Cardiac fibroblast (primary cell): ENCODE data around the gene TSPAN15.

Experiments
- DNase-seq, 2 donors: peaks; one replicate each; pipeline versions ENCODE4 v3.0.0 to v3.0.0-alpha.2; 2010; ENCODE audit warnings: low read depth in 2 of 2
- H3K4me3 ChIP-seq, 2 donors: replicated peaks in 1 of 2; 1 replicate in 1 of 2; 2 replicates in 1 of 2; pipeline ENCODE4 v1.5.1; 2011; ENCODE audit warnings: low read depth in 2 of 2, low read length in 2 of 2, mild to moderate bottlenecking in 2 of 2, moderate library complexity in 1 of 2
- TF ChIP-seq, protein P1 (sequence below): IDR thresholded peaks from one replicate; pipeline ENCODE4 v1.5.1; 2011; ENCODE audit warnings: low read depth, mild to moderate bottlenecking, low read length, inconsistent platforms

The TSPAN15 gene

DNA sequence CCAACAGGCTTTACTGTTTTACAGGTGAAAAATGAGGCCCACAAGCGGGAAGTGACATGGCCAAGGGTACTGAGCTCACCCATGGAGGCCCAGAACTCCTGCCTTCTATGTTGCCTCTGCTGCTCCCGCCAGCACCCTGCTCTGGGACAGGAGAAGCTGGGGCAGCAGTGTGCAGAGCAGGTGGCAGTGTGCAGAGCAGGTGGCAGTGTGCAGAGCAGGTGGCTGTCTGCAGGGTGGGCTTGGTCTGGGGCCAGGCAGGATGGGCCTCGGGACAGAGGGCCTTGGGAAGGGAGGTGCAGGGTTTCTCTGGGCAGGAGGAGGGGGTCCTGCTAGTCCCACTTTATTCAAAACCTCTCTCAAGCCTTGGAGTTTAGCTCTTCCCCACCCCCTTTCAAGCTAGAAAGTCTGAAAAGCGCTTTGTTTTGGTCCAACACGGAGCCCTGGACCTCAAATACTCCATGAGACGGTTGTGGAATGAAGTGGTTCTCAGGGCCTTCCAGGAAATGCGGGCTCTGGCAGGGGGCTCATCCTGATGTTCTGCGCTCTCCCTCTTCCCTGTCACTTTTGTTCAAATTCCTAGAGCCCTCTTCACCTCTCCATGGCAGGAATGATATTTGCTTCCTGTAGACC, 26.8 kb downstream of the TSPAN15 start:
- no peak for DNase-seq
- TF ChIP-seq, protein P1, sequence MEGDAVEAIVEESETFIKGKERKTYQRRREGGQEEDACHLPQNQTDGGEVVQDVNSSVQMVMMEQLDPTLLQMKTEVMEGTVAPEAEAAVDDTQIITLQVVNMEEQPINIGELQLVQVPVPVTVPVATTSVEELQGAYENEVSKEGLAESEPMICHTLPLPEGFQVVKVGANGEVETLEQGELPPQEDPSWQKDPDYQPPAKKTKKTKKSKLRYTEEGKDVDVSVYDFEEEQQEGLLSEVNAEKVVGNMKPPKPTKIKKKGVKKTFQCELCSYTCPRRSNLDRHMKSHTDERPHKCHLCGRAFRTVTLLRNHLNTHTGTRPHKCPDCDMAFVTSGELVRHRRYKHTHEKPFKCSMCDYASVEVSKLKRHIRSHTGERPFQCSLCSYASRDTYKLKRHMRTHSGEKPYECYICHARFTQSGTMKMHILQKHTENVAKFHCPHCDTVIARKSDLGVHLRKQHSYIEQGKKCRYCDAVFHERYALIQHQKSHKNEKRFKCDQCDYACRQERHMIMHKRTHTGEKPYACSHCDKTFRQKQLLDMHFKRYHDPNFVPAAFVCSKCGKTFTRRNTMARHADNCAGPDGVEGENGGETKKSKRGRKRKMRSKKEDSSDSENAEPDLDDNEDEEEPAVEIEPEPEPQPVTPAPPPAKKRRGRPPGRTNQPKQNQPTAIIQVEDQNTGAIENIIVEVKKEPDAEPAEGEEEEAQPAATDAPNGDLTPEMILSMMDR = no peak
- no peak overlapping the region for H3K4me3 ChIP-seq

DNA sequence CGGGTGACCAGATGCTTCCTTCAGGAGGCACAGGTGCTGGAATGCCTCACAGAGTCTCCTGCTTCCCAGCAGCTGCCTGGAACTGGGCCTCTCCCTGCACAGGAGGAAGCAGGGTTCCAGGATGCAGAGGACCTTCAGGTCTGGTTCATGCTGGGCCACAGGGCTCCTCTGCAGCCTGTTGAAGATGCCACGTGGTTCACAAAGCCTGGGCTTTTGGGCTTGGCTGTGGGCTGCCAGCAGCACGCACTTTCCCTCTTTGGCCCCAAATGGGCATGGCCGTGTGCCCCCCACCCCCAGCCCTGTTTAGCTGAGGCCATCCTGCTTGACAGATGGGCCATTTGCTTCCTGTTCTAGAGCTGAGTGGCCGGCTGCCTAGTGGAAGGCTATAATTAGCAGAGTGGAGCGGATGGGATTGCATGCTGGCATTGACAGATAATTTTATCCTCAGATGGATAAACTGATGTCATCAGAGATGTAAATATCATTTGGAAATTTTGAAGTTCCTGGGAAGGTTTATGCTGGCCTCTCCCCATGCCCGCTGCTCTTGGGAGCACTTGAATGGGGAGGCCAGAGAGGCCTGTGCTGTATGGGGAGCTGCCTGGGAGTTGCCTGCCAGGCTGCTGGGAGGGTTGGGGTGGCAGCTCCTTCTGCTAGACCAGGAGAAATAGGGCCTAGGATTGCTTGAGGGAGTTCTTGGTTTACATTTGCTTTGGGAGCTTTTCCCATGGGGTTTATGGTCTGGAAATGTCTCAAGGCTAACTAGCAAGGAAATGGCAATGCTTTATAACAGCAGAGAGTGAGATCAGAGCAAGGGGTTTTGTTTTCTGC, 28.2 kb downstream of the TSPAN15 start:
- DNase-seq = peak; percentile 49 to 63
- no peak overlapping the region for H3K4me3 ChIP-seq
- TF ChIP-seq, protein P1 = no peak

DNA sequence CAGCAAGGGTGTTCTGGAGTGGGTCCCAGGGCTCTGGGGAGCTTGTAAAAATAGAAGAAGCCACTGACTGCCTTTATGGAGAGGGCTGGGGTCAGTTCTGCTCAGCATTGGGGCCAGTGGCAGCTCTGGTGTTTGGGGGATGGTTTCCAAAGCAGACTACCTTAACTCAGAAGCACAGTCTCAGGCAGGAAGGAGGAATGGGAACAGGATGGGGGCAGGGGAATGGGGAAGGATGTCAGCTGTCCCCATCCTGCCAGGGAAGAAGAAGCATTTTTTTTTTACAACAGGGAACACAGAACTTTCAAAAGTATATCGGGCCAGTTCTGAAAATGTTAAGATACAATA, 28.8 kb downstream of the TSPAN15 start:
- no peak for DNase-seq
- TF ChIP-seq, protein P1 = no peak
- no peak overlapping the region for H3K4me3 ChIP-seq

DNA sequence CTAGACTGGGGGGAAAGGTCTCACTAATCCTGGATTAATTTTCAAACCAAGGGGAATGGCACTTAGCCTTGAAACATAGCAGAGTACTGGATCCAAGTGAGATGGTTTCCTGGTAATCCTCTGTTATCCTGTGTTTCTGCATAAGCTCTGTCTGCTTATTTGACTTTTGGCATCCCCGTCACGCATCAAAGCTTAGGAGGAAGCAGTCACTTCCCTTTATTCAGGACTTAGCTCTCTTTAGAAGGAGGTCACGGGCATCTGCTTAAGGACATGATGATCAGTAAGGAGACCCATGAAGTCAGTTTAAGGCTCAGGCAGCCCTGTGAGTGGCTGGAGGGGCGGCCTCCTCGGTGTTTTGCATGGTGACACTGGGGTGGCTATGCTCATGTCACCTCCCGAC, 30.0 kb downstream of the TSPAN15 start:
- TF ChIP-seq, protein P1 = no peak
- DNase-seq = no peak
- no peak overlapping the region for H3K4me3 ChIP-seq

DNA sequence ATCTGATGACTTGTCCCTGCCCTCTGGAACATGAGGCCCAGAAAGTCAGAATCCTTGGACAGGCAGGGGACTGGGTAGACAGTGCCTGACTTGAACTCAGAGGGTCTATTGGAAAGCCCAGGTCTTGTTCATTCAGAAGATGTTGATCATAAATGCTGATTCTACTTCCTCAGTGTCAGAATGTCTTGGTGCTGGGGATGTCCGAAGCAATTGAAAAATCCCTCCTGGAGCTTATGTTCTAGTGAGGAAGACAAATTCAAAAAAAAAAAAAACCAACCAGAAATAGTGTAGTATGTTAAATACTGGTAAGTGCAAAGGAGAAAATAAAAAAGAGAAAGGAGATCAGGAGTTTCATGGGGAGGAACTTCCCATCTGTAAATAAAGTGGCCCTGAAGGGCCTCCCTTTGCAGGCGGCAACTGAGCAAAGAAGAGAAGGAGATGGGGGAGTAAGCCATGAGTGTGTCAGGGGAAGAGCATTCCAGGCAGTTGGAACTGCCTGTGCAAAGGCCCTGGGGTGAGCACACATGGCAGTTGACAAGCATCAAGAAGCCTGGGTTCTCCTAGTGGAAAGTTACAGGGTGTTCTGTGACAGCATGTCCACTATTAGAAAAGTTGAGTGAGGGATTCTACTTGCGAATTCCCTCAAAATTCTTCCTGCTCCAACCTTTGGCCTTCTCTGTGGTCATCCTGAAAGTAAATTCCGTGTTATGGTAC, 30.7 kb downstream of the TSPAN15 start:
- DNase-seq = no peak
- no peak overlapping the region for H3K4me3 ChIP-seq
- TF ChIP-seq, protein P1 = no peak

DNA sequence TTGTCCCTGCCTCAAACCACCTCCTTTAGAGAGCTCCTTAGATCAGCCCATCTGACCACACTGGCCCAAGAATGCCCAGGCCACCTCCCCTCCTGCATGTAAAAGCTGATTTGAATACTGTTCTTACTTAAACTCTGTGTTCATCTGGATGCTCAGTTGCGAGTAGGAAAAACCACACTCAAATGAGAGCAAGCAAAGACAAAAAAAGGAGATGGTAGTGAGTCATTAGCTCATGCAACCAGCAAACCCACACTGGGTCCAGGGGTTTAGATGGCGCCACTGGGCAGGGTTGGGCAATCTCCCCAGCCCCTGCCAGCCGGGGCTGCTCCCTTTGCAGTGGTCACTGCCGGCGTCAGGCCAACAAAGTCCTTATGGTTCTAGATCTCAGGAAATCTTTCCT, 32.7 kb downstream of the TSPAN15 start:
- peak; percentile 16 to 19 for DNase-seq
- H3K4me3 ChIP-seq = no peak overlapping the region
- TF ChIP-seq, protein P1 = no peak
